OCI-LY1 (cell line): ENCODE data around the gene FEZ2.

Source experiments
- H2AFZ ChIP-seq: fragments of 200-600 bp; sonication (generic), shearing (Covaris generic); 2 replicates; pipeline ENCODE4 v1.6.0; 2014; ENCODE audit warnings: antibody characterized with exemption, mild to moderate bottlenecking, low read length
- H3F3A ChIP-seq: fragments of 200-600 bp; sonication (generic), shearing (Covaris generic); 2 replicates; pipeline ENCODE4 v1.6.0; 2014; ENCODE audit warnings: mild to moderate bottlenecking, antibody characterized with exemption, low read length, moderate library complexity; ENCODE audit not compliant: insufficient read depth
- H3K27ac ChIP-seq: fragments of 200-600 bp; sonication (generic); 2 replicates; pipeline ENCODE4 v1.5.1; 2014; ENCODE audit warnings: low read length, mixed run types, mild to moderate bottlenecking, low read depth; ENCODE audit not compliant: poor library complexity, severe bottlenecking
- H3K27me3 ChIP-seq: fragments of 200-600 bp; sonication (generic); 2 replicates; pipeline ENCODE4 v1.6.0; 2014; ENCODE audit warnings: antibody characterized with exemption, mild to moderate bottlenecking, low read length, moderate library complexity; ENCODE audit not compliant: insufficient read depth
- H3K36me3 ChIP-seq: fragments of 200-600 bp; sonication (generic); 2 replicates; pipeline ENCODE4 v1.6.1; 2014; ENCODE audit warnings: mild to moderate bottlenecking, antibody characterized with exemption, low read length, moderate library complexity, mixed read lengths; ENCODE audit not compliant: insufficient read depth
- H3K4me1 ChIP-seq: fragments of 200-600 bp; sonication (generic); 2 replicates; pipeline ENCODE4 v1.5.1; 2014; ENCODE audit warnings: mild to moderate bottlenecking, low read length, moderate library complexity; ENCODE audit not compliant: insufficient read depth, severe bottlenecking
- H3K4me2 ChIP-seq: fragments of 200-600 bp; sonication (generic), shearing (Covaris generic); 2 replicates; pipeline ENCODE4 v1.6.1; 2014; ENCODE audit warnings: low read length
- H3K4me3 ChIP-seq: fragments of 200-600 bp; sonication (generic); 2 replicates; pipeline ENCODE4 v1.5.1; 2014; ENCODE audit warnings: low read length, low read depth, mild to moderate bottlenecking, mixed read lengths; ENCODE audit not compliant: poor library complexity, severe bottlenecking
- H3K79me2 ChIP-seq: fragments of 200-600 bp; shearing (Covaris generic); 2 replicates; pipeline ENCODE4 v1.6.1; 2016; ENCODE audit warnings: mixed run types, low read length, mixed read lengths; ENCODE audit not compliant: insufficient read depth
- H3K9ac ChIP-seq: fragments of 200-600 bp; sonication (generic), shearing (Covaris generic); 2 replicates; pipeline ENCODE4 v1.6.1; 2014; ENCODE audit warnings: mild to moderate bottlenecking, low read length, mixed read lengths
- H3K9me2 ChIP-seq: fragments of 200-600 bp; sonication (generic), shearing (Covaris generic); 2 replicates; pipeline ENCODE4 v1.6.1; 2014; ENCODE audit warnings: low read depth, mild to moderate bottlenecking, low read length, mixed read lengths
- H3K9me3 ChIP-seq: fragments of 200-600 bp; shearing (Covaris generic); 2 replicates; pipeline ENCODE4 v1.6.1; 2014; ENCODE audit warnings: low read length, mixed read lengths
- H4K20me1 ChIP-seq: fragments of 200-600 bp; sonication (generic), shearing (Covaris generic); 2 replicates; pipeline ENCODE4 v1.6.0; 2016; ENCODE audit warnings: mild to moderate bottlenecking, low read length; ENCODE audit not compliant: insufficient read depth
- EZH2 ChIP-seq: fragments of 200-600 bp; sonication (generic), shearing (Covaris generic); IDR thresholded peaks from 2 replicates; pipeline ENCODE4 v1.8.0; 2017; ENCODE audit warnings: borderline replicate concordance, mixed run types, mild to moderate bottlenecking, antibody characterized with exemption, low read length, moderate library complexity, mixed read lengths
- TF ChIP-seq, protein P1 (sequence below): fragments of 200-600 bp; sonication (generic), shearing (Covaris generic); IDR thresholded peaks from 2 replicates; pipeline ENCODE4 v1.5.1; 2017; ENCODE audit warnings: mild to moderate bottlenecking, antibody characterized with exemption, low read length, moderate library complexity, mixed read lengths

FEZ2 gene

DNA sequence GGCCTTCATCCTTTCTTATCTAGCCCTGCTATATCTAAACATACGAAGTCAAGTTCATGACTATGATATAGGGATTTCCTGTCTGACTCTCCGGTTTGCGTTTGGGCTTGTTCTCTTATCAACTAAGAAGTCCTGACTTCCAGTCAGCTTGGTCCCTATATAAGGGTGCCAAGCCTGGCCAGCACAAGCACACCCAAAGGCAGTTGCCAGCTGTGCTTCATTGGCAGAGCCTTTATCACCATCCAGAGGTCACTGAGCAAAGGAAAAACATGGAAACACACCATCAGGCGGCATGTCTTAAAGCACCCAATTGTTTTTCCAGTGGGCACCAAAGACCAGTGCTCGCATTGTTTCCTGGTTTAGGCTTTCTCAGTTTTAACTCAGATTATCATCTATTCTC, 72.7 kb downstream of the FEZ2 start:
- no peak overlapping the region for H3K27ac ChIP-seq
- no peaks in the 10 kb centered on the region for H3K36me3 ChIP-seq
- no peak overlapping the region for H2AFZ ChIP-seq
- H3K4me3 ChIP-seq: no peak overlapping the region
- H3K9me2 ChIP-seq: no peaks in the 10 kb centered on the region
- H3K79me2 ChIP-seq: no peaks in the 10 kb centered on the region
- TF ChIP-seq, protein P1, sequence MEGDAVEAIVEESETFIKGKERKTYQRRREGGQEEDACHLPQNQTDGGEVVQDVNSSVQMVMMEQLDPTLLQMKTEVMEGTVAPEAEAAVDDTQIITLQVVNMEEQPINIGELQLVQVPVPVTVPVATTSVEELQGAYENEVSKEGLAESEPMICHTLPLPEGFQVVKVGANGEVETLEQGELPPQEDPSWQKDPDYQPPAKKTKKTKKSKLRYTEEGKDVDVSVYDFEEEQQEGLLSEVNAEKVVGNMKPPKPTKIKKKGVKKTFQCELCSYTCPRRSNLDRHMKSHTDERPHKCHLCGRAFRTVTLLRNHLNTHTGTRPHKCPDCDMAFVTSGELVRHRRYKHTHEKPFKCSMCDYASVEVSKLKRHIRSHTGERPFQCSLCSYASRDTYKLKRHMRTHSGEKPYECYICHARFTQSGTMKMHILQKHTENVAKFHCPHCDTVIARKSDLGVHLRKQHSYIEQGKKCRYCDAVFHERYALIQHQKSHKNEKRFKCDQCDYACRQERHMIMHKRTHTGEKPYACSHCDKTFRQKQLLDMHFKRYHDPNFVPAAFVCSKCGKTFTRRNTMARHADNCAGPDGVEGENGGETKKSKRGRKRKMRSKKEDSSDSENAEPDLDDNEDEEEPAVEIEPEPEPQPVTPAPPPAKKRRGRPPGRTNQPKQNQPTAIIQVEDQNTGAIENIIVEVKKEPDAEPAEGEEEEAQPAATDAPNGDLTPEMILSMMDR: no peak
- TF ChIP-seq EZH2: no peak
- no peak overlapping the region for H3K4me2 ChIP-seq
- no peaks in the 10 kb centered on the region for H3F3A ChIP-seq
- no peaks in the 10 kb centered on the region; the same call in 1 of the 2 replicates for H3K27me3 ChIP-seq
- no peaks in the 10 kb centered on the region for H4K20me1 ChIP-seq
- no peaks in the 10 kb centered on the region for H3K4me1 ChIP-seq
- H3K9me3 ChIP-seq: no peaks in the 10 kb centered on the region
- no peak overlapping the region for H3K9ac ChIP-seq

GRCh38 chr2:36523153-36523552, 74.8 kb downstream of the FEZ2 start:
- no peaks in the 10 kb centered on the region for H3K36me3 ChIP-seq
- no peaks in the 10 kb centered on the region for H3F3A ChIP-seq
- no peak overlapping the region for H2AFZ ChIP-seq

DNA sequence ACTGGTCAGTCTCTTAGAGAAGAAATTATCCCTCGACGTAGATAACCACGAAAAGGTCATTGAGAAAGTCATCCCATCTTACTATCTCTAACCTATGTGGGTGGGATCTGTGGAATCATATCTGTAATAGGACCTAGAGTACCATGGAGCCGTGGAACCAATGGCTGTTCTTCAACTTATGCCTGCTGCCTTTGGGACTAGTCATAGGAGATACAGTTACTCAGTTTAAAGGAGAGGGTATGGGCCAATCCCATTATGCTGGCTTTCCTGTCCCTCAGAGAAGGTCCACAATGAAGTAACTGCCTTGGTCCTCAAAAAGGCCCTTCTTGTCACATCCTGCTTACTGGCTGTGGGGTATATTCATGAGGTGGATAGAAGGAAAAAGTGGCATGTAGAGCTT, 77.5 kb downstream of the FEZ2 start:
- no peaks in the 10 kb centered on the region for H3K9me2 ChIP-seq
- H3K36me3 ChIP-seq: no peaks in the 10 kb centered on the region
- no peak overlapping the region for H3K9ac ChIP-seq
- no peak overlapping the region for H3K27ac ChIP-seq
- no peak overlapping the region for H2AFZ ChIP-seq
- H4K20me1 ChIP-seq: no peaks in the 10 kb centered on the region
- TF ChIP-seq EZH2: no peak
- TF ChIP-seq, protein P1: no peak
- no peaks in the 10 kb centered on the region for H3K4me1 ChIP-seq
- H3K9me3 ChIP-seq: no peaks in the 10 kb centered on the region
- H3K4me2 ChIP-seq: no peak overlapping the region
- H3F3A ChIP-seq: no peaks in the 10 kb centered on the region
- no peaks in the 10 kb centered on the region; the same call in 1 of the 2 replicates for H3K27me3 ChIP-seq
- H3K4me3 ChIP-seq: no peak overlapping the region
- no peaks in the 10 kb centered on the region for H3K79me2 ChIP-seq

More at GRCh38 chr2:36523153-36523552, 74.8 kb downstream of the FEZ2 start:
- TF ChIP-seq, protein P1: no peak
- TF ChIP-seq EZH2: no peak
- Histone ChIP-seq H3K4me2 (no peak overlapping the region), H3K4me1 (no peaks in the 10 kb centered on the region), H3K79me2 (no peaks in the 10 kb centered on the region), H4K20me1 (no peaks in the 10 kb centered on the region), H3K9me3 (no peaks in the 10 kb centered on the region), H3K27me3 (no peaks in the 10 kb centered on the region; the same call in 1 of the 2 replicates), H3K9me2 (no peaks in the 10 kb centered on the region), H3K27ac (no peak overlapping the region), H3K4me3 (no peak overlapping the region), H3K9ac (no peak overlapping the region)
